ENCODE results near the gene NARF. TPM values are rescaled to one million over a fixed set of nuclear protein-coding genes. Genes with fewer than 3 reads are reported as not detected.

NARF gene
- polyA plus RNA-seq, 2 of the 4 experiments (the other 2 are of a cell fraction), result 51.2 to 89.6 TPM

- 93% methylated on average over 14 of the region's 14 CpGs for WGBS (ENCODE audit: missing lambda C conversion rate)
- POLR2A ChIA-PET, result no interaction called here
These were observed 29.4 kb downstream of the NARF start for GRCh38 chr17:82487910-82488309.

GRCh38 chr17:82489117-82489516, 30.6 kb downstream of the NARF start:
- no peak for FAIRE-seq
- no peak for ATAC-seq
- POLR2A ChIA-PET, result no interaction called here
- H3K27ac ChIP-seq, result no peak overlapping the region
- H3K9me3 ChIP-seq, result no peaks in the 10 kb centered on the region
- no peak overlapping the region for H3K4me3 ChIP-seq
- TF ChIP-seq HES2 (IDR thresholded peaks at IDR 0.05), result no peak
- no peak for TF ChIP-seq CTCF (IDR thresholded peaks at IDR 0.05)
- TF ChIP-seq ZNF302 (CRISPR knock-in tag; IDR thresholded peaks at IDR 0.05), result no peak
- TF ChIP-seq EP300 (IDR thresholded peaks at IDR 0.05), result no peak
- no peak for TF ChIP-seq HDAC2 (IDR thresholded peaks at IDR 0.05)
- TF ChIP-seq ESRRA (IDR thresholded peaks at IDR 0.05; ENCODE audit: borderline replicate concordance, low read length), result no peak
- no peak for TF ChIP-seq NPAS2 (CRISPR knock-in tag; IDR thresholded peaks at IDR 0.05; ENCODE audit: borderline replicate concordance)
- no peak for TF ChIP-seq EHF (CRISPR knock-in tag; IDR thresholded peaks at IDR 0.05)
- TF ChIP-seq USF2 (IDR thresholded peaks at IDR 0.05), result no peak
- no peak for TF ChIP-seq RNF2 (IDR thresholded peaks at IDR 0.05; ENCODE audit: borderline replicate concordance, low read depth)
- no peak for TF ChIP-seq CHD4 (IDR thresholded peaks at IDR 0.05; ENCODE audit: borderline replicate concordance)
- CTCF ChIA-PET, result interaction anchor here (1.0 to 5.7 kb wide), 3 partner anchors 26 to 65 kb away, joined by 3 to 26 read pairs (median 3); no protein-coding TSS in a partner anchor
- WGBS (ENCODE audit: missing lambda C conversion rate), result 79% methylated on average over 8 of the region's 8 CpGs
- no peak overlapping the region for H3K4me2 ChIP-seq
- no peak for DNase-seq (ENCODE audit: low read depth in 1 of 2, low spot score in 1 of 2)
- H3K4me1 ChIP-seq, result peaks cover 22% of the 10 kb centered on the region

More at GRCh38 chr17:82487910-82488309, 29.4 kb downstream of the NARF start:
- no peak overlapping the region for H3K4me3 ChIP-seq
- H3K4me1 ChIP-seq, result peaks cover 10% of the 10 kb centered on the region
- no peak overlapping the region for H3K4me2 ChIP-seq
- no peak for DNase-seq (ENCODE audit: low read depth in 1 of 2, low spot score in 1 of 2)
- no peak overlapping the region for H3K27ac ChIP-seq
- CTCF ChIA-PET, result interaction anchor here (0.9 to 1.4 kb wide), 2 partner anchors 24 to 42 kb away, joined by 3 read pairs; no protein-coding TSS in a partner anchor
- ATAC-seq, result no peak
- no peak for TF ChIP-seq MYC (IDR thresholded peaks at IDR 0.05; ENCODE audit: borderline replicate concordance, low read length)
- TF ChIP-seq RCOR1 (IDR thresholded peaks at IDR 0.05; ENCODE audit: low read depth, low read length), result no peak
- TF ChIP-seq MAX (IDR thresholded peaks at IDR 0.05), result no peak
- TF ChIP-seq JUNB (IDR thresholded peaks at IDR 0.05), result no peak
- TF ChIP-seq JUN (IDR thresholded peaks at IDR 0.05), result no peak
- TF ChIP-seq ESRRA (IDR thresholded peaks at IDR 0.05; ENCODE audit: borderline replicate concordance, low read length), result no peak
- TF ChIP-seq EHMT2 (IDR thresholded peaks at IDR 0.05; ENCODE audit: low read depth), result no peak
- no peak for TF ChIP-seq POLR2A (IDR thresholded peaks at IDR 0.05; ENCODE audit: low read length)
- TF ChIP-seq NFE2L2 (conservative IDR thresholded peaks at IDR 0.05; ENCODE audit: low read length), result no peak
- TF ChIP-seq RFX5 (IDR thresholded peaks at IDR 0.05), result no peak
- FAIRE-seq, result no peak
- H3K9me3 ChIP-seq, result no peaks in the 10 kb centered on the region

- 90% methylated on average over 21 of the region's 21 CpGs for WGBS (ENCODE audit: missing lambda C conversion rate)
- H3K4me2 ChIP-seq, result no peak overlapping the region
- no peak overlapping the region for H3K4me3 ChIP-seq
- DNase-seq (ENCODE audit: low read depth in 1 of 2, low spot score in 1 of 2) (no peak), FAIRE-seq (no peak), ATAC-seq (no peak)
- no peak overlapping the region for H3K27ac ChIP-seq
- peaks cover 23% of the 10 kb centered on the region for H3K4me1 ChIP-seq
- POLR2A ChIA-PET, result no interaction called here
- no peaks in the 10 kb centered on the region for H3K9me3 ChIP-seq
- TF ChIP-seq POLR2A (IDR thresholded peaks at IDR 0.05; ENCODE audit: low read length), result no peak
- TF ChIP-seq ZNF302 (CRISPR knock-in tag; IDR thresholded peaks at IDR 0.05), result no peak
- TF ChIP-seq KDM5A (IDR thresholded peaks at IDR 0.05), result no peak
- no peak for TF ChIP-seq CTCF (IDR thresholded peaks at IDR 0.05)
- TF ChIP-seq RCOR1 (IDR thresholded peaks at IDR 0.05; ENCODE audit: low read depth, low read length), result no peak
- TF ChIP-seq CHD2 (IDR thresholded peaks at IDR 0.05; ENCODE audit: low read length, partially characterized antibody), result no peak
- no peak for TF ChIP-seq HOXA7 (CRISPR knock-in tag; IDR thresholded peaks at IDR 0.05)
- no peak for TF ChIP-seq RAD21 (conservative IDR thresholded peaks at IDR 0.05 in 1 of 2, IDR thresholded peaks at IDR 0.05 in 1 of 2)
- no peak for TF ChIP-seq NR3C1 (IDR thresholded peaks at IDR 0.05)
- no peak for TF ChIP-seq USF2 (IDR thresholded peaks at IDR 0.05)
- no peak for TF ChIP-seq SREBF2 (IDR thresholded peaks at IDR 0.05)
- no peak for TF ChIP-seq ESRRA (IDR thresholded peaks at IDR 0.05; ENCODE audit: borderline replicate concordance, low read length)
- no peak for TF ChIP-seq ZSCAN20 (CRISPR knock-in tag; IDR thresholded peaks at IDR 0.05)
- no peak for TF ChIP-seq KDM1A (IDR thresholded peaks at IDR 0.05; ENCODE audit: low read depth)
- CTCF ChIA-PET, result interaction anchor here (0.9 to 5.7 kb wide), 3 partner anchors 36 to 64 kb away, joined by 3 to 26 read pairs (median 11); no protein-coding TSS in a partner anchor
These were observed 31.4 kb downstream of the NARF start for GRCh38 chr17:82489851-82490511.
